Uterus (tissue), 2 donors: Measurements from ENCODE around the gene CHCHD10.

ENCODE experiments used
- POLR2A ChIP-seq, 2 donors: fragments of 450-650 bp; IDR thresholded peaks; one replicate each; pipeline ENCODE4 v1.6.1; 2016; ENCODE audit warnings: antibody characterized with exemption in 2 of 2, mild to moderate bottlenecking in 1 of 2, moderate library complexity in 1 of 2
- TF ChIP-seq, protein P1 (sequence below), 4 experiments: fragments of 200-600 bp in 2 of 4; fragments of 450-650 bp in 2 of 4; sonication (generic) in 2 of 4; IDR thresholded peaks; one replicate each; pipeline ENCODE4 v1.5.1; 2016 to 2019; ENCODE audit warnings: antibody characterized with exemption in 4 of 4, mild to moderate bottlenecking in 2 of 4, moderate library complexity in 1 of 4

- TF ChIP-seq POLR2A (IDR thresholded peaks at IDR 0.05): no peak
- TF ChIP-seq, protein P1, sequence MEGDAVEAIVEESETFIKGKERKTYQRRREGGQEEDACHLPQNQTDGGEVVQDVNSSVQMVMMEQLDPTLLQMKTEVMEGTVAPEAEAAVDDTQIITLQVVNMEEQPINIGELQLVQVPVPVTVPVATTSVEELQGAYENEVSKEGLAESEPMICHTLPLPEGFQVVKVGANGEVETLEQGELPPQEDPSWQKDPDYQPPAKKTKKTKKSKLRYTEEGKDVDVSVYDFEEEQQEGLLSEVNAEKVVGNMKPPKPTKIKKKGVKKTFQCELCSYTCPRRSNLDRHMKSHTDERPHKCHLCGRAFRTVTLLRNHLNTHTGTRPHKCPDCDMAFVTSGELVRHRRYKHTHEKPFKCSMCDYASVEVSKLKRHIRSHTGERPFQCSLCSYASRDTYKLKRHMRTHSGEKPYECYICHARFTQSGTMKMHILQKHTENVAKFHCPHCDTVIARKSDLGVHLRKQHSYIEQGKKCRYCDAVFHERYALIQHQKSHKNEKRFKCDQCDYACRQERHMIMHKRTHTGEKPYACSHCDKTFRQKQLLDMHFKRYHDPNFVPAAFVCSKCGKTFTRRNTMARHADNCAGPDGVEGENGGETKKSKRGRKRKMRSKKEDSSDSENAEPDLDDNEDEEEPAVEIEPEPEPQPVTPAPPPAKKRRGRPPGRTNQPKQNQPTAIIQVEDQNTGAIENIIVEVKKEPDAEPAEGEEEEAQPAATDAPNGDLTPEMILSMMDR (IDR thresholded peaks at IDR 0.05): no peak
Measured at GRCh38 chr22:23742505-23743264, 25.1 kb downstream of the CHCHD10 start.
